Measurements from ENCODE around the gene LFNG. TPM values are rescaled to one million over a fixed set of nuclear protein-coding genes. Genes with fewer than 3 reads are reported as not detected.

Gene LFNG
- total and polyA plus RNA-seq, 2 donors (not counting 1 experiment from before 2014, with no cell fraction given), result 73.3 to 208 TPM

DNA sequence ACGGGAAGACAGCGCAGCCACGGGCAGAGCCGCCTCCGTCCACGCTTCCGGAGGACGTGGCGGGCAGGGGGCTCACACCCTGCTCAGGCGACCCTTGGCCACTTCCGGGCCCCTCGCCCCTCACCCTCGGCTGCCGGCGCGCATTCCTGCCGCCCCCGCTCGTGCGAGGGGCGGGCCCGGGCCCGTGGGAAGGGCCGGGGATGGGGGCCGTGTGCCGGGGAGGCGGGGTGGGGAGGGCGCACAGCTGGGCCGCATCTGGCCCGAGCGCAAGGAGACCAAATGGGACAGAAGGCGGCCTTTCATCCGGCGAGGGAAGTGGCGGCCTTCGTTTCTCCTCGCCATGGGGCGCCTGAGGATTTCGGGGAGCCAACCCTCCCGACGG, 846 bp upstream of the LFNG start:
- 10% methylated on average over 35 of the region's 41 CpGs for WGBS (ENCODE audit: insufficient coverage)
- H3K79me2 ChIP-seq (ENCODE audit: control insufficient read depth, insufficient read depth, low read length), result peaks cover 48% of the 10 kb centered on the region
- Mint-ChIP-seq H3K27me3 (no peaks in the 10 kb centered on the region), H3K4me1 (peaks cover 46% of the 10 kb centered on the region), H3K9me3 (ENCODE audit: insufficient read depth) (no peaks in the 10 kb centered on the region), H3K4me3 (peak overlapping the region; percentile 84), H3K27ac (peak overlapping the region; percentile 83)
- H3K4me2 ChIP-seq (replicated peaks; ENCODE audit: low read depth, low read length, poor library complexity, severe bottlenecking), result peak overlapping the region; percentile 98
- intact Hi-C loops (cut with micrococcal nuclease), result loop anchor here (1.0 to 2.0 kb wide), 4 partner anchors 7 to 42 kb away; partner anchors contain the start of genes BRAT1 and GRIFIN
- H3K4me3 ChIP-seq (ENCODE audit: control extremely low read depth in 1 of 5, extremely low read depth in 1 of 5, insufficient read depth in 1 of 5, low read depth in 2 of 5, low read length in 4 of 5), result peak overlapping the region in 4 of 5 experiments; percentile 39 to 97 (median 55)
- H2AFZ ChIP-seq (ENCODE audit: insufficient read depth, low read depth, low read length, poor library complexity, severe bottlenecking), result peak overlapping the region; percentile 76
- H3K27me3 ChIP-seq (replicated peaks in 1 of 4; ENCODE audit: control extremely low read depth in 1 of 4, control insufficient read depth in 3 of 4, insufficient read depth in 4 of 4, low read length in 3 of 4), result no peaks in the 10 kb centered on the region
- ATAC-seq (ENCODE audit: low read depth), result no peak
- CTCF ChIA-PET, result interaction anchor here (1.3 kb wide), 1 partner anchor 10 kb away, joined by 4 read pairs; no protein-coding TSS in a partner anchor
- peaks cover 38% of the 10 kb centered on the region for H4K20me1 ChIP-seq (ENCODE audit: control insufficient read depth, insufficient read depth, low read length, poor library complexity, severe bottlenecking)
- peaks cover 34 to 48% of the 10 kb centered on the region in 2 donors for H3K4me1 ChIP-seq (ENCODE audit: control insufficient read depth in 2 of 2, insufficient read depth in 2 of 2, low read length in 2 of 2)
- peak overlapping the region; percentile 62 to 75 for H3K27ac ChIP-seq (ENCODE audit: low read length in 2 of 2)
- TF ChIP-seq, protein P1, sequence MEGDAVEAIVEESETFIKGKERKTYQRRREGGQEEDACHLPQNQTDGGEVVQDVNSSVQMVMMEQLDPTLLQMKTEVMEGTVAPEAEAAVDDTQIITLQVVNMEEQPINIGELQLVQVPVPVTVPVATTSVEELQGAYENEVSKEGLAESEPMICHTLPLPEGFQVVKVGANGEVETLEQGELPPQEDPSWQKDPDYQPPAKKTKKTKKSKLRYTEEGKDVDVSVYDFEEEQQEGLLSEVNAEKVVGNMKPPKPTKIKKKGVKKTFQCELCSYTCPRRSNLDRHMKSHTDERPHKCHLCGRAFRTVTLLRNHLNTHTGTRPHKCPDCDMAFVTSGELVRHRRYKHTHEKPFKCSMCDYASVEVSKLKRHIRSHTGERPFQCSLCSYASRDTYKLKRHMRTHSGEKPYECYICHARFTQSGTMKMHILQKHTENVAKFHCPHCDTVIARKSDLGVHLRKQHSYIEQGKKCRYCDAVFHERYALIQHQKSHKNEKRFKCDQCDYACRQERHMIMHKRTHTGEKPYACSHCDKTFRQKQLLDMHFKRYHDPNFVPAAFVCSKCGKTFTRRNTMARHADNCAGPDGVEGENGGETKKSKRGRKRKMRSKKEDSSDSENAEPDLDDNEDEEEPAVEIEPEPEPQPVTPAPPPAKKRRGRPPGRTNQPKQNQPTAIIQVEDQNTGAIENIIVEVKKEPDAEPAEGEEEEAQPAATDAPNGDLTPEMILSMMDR (IDR thresholded peaks at IDR 0.05), result no peak
- TF ChIP-seq EZH2 (IDR thresholded peaks at IDR 0.05; ENCODE audit: borderline replicate concordance, insufficient read depth, low read depth, low read length, poor library complexity, severe bottlenecking), result no peak
- peak overlapping the region; percentile 60 for H3K9ac ChIP-seq (ENCODE audit: low read length)
- POLR2A ChIA-PET, result interaction anchor here (0.8 to 14.9 kb wide), 3 partner anchors 8 to 37 kb away, joined by 3 to 340 read pairs (median 52); partner anchors contain the start of gene BRAT1
- peaks cover 0 to 23% of the 10 kb centered on the region in 2 experiments for H3K36me3 ChIP-seq (replicated peaks in 1 of 2; ENCODE audit: control extremely low read depth in 1 of 2, control insufficient read depth in 1 of 2, extremely low read depth in 1 of 2, insufficient read depth in 2 of 2, low read length in 1 of 2)
- H3K9me3 ChIP-seq (ENCODE audit: control extremely low read depth in 1 of 3, control insufficient read depth in 2 of 3, insufficient read depth in 1 of 3, low read length in 2 of 3), result no peaks in the 10 kb centered on the region
- peak; percentile 39 for DNase-seq

DNA sequence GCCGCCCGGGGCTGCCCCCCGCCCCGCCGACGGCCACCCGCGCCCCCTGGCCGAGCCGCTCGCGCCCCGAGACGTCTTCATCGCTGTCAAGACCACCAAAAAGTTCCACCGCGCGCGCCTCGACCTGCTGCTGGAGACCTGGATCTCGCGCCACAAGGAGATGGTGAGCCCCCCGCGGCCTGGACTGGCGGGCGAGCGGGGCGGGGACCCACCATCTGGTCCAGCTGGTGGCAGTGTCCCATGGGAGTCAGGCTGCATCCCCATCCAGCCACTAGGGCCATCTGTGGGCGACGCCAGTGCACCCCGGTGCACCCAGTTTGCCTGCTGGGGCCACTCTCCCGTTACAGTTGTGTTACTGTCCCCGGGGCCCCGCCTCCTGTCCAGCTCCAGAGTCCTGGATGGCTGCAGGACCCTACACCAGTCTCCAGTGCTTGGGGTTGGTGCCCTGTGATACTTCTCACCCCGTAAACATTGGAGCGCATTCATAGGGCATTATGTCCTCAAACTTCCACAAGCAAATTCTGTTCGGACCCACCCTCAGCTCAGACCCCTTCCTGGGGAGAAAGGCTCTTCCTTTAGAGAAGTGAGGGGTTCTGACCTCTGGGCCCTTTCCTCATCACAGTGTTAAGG, 672 bp downstream of the LFNG start:
- peak overlapping the region; percentile 90 for H3K9ac ChIP-seq (ENCODE audit: low read length)
- POLR2A ChIA-PET, result interaction anchor here (1.3 to 14.9 kb wide), 4 partner anchors 9 to 125 kb away, joined by 4 to 340 read pairs (median 34); no protein-coding TSS in a partner anchor
- TF ChIP-seq EZH2 (IDR thresholded peaks at IDR 0.05; ENCODE audit: borderline replicate concordance, insufficient read depth, low read depth, low read length, poor library complexity, severe bottlenecking), result no peak
- TF ChIP-seq, protein P1 (IDR thresholded peaks at IDR 0.05), result no peak
- H3K4me1 Mint-ChIP-seq, result peaks cover 56% of the 10 kb centered on the region
- H3K36me3 ChIP-seq (replicated peaks in 1 of 2; ENCODE audit: control extremely low read depth in 1 of 2, control insufficient read depth in 1 of 2, extremely low read depth in 1 of 2, insufficient read depth in 2 of 2, low read length in 1 of 2), result peaks cover 0 to 38% of the 10 kb centered on the region in 2 experiments
- no peak overlapping the region for H2AFZ ChIP-seq (ENCODE audit: insufficient read depth, low read depth, low read length, poor library complexity, severe bottlenecking)
- H3K4me2 ChIP-seq (replicated peaks; ENCODE audit: low read depth, low read length, poor library complexity, severe bottlenecking), result peak overlapping the region; percentile 85
- intact Hi-C loops (cut with micrococcal nuclease), result loop anchor here (5.0 kb wide), 1 partner anchor 112 kb away; the partner anchor contains the start of gene TTYH3
- peaks cover 53% of the 10 kb centered on the region for H4K20me1 ChIP-seq (ENCODE audit: control insufficient read depth, insufficient read depth, low read length, poor library complexity, severe bottlenecking)
- H3K27me3 Mint-ChIP-seq, result no peaks in the 10 kb centered on the region
- H3K4me3 Mint-ChIP-seq, result peak overlapping the region; percentile 99
- WGBS (ENCODE audit: insufficient coverage), result under 1% methylated on average over 34 of the region's 37 CpGs
- H3K27me3 ChIP-seq (replicated peaks in 1 of 4; ENCODE audit: control extremely low read depth in 1 of 4, control insufficient read depth in 3 of 4, insufficient read depth in 4 of 4, low read length in 3 of 4), result no peaks in the 10 kb centered on the region
- peak overlapping the region; percentile 44 to 72 for H3K27ac ChIP-seq (ENCODE audit: low read length in 2 of 2)
- H3K9me3 Mint-ChIP-seq (ENCODE audit: insufficient read depth), result no peaks in the 10 kb centered on the region
- peak overlapping the region; percentile 96 for H3K27ac Mint-ChIP-seq
- peaks cover 49 to 57% of the 10 kb centered on the region in 2 donors for H3K4me1 ChIP-seq (ENCODE audit: control insufficient read depth in 2 of 2, insufficient read depth in 2 of 2, low read length in 2 of 2)
- DNase-seq (peak; percentile 59), ATAC-seq (ENCODE audit: low read depth) (no peak)
- H3K9me3 ChIP-seq (ENCODE audit: control extremely low read depth in 1 of 3, control insufficient read depth in 2 of 3, insufficient read depth in 1 of 3, low read length in 2 of 3), result no peaks in the 10 kb centered on the region
- CTCF ChIA-PET, result interaction anchor here (1.0 to 2.3 kb wide), 5 partner anchors 10 to 42 kb away, joined by 3 to 21 read pairs (median 6); no protein-coding TSS in a partner anchor
- H3K79me2 ChIP-seq (ENCODE audit: control insufficient read depth, insufficient read depth, low read length), result peaks cover 53% of the 10 kb centered on the region
- peak overlapping the region; percentile 84 to 100 (median 97) for H3K4me3 ChIP-seq (ENCODE audit: control extremely low read depth in 1 of 5, extremely low read depth in 1 of 5, insufficient read depth in 1 of 5, low read depth in 2 of 5, low read length in 4 of 5)

Measured in B cell (primary cell).